Smooth muscle cell (in vitro differentiated cells): Measurements from ENCODE around the gene PHACTR3. TPM values are rescaled to one million over a fixed set of nuclear protein-coding genes. Genes with fewer than 3 reads are reported as not detected.

Source experiments
- DNase-seq: peaks from one replicate; lab custom pipeline; 2025; ENCODE audit not compliant: unreplicated experiment; lab: John Stamatoyannopoulos, UW
- H2AFZ ChIP-seq: fragments of 200-600 bp; sonication (generic); 2 replicates; pipeline ENCODE4 v1.6.0; 2016; ENCODE audit warnings: antibody characterized with exemption, low read depth, mild to moderate bottlenecking
- H3F3A ChIP-seq: fragments of 200-600 bp; sonication (generic); 2 replicates; pipeline ENCODE4 v1.6.0; 2017; ENCODE audit warnings: antibody characterized with exemption, low read depth
- H3K27ac ChIP-seq: fragments of 200-600 bp; sonication (generic); 2 replicates; pipeline ENCODE4 v1.5.1; 2016; ENCODE audit warnings: low read depth, mild to moderate bottlenecking
- H3K27me3 ChIP-seq: fragments of 200-600 bp; sonication (generic); 2 replicates; pipeline ENCODE4 v1.6.1; 2016; ENCODE audit warnings: low read depth, mild to moderate bottlenecking
- H3K36me3 ChIP-seq: fragments of 200-600 bp; sonication (generic); 2 replicates; pipeline ENCODE4 v1.5.1; 2016; ENCODE audit warnings: low read depth
- H3K4me1 ChIP-seq: fragments of 200-600 bp; sonication (generic); 2 replicates; pipeline ENCODE4 v1.5.1; 2016; ENCODE audit warnings: low read depth
- H3K4me2 ChIP-seq: fragments of 200-600 bp; sonication (generic); 2 replicates; pipeline ENCODE4 v1.6.0; 2016; ENCODE audit warnings: mild to moderate bottlenecking
- H3K4me3 ChIP-seq: fragments of 200-600 bp; sonication (generic); 2 replicates; pipeline ENCODE4 v1.5.1; 2016; ENCODE audit warnings: mild to moderate bottlenecking
- H3K79me2 ChIP-seq: fragments of 200-600 bp; sonication (generic); 2 replicates; pipeline ENCODE4 v1.6.0; 2016; ENCODE audit warnings: low read depth, mild to moderate bottlenecking
- H3K9ac ChIP-seq: fragments of 200-600 bp; sonication (generic); 2 replicates; pipeline ENCODE4 v1.6.0; 2016; ENCODE audit warnings: low read depth
- H3K9me3 ChIP-seq: fragments of 200-600 bp; sonication (generic); replicated peaks from 2 replicates; pipeline ENCODE4 v1.5.1; 2016; ENCODE audit warnings: low read depth
- H4K20me1 ChIP-seq: fragments of 200-600 bp; sonication (generic); 2 replicates; pipeline ENCODE4 v1.6.0; 2016; ENCODE audit warnings: low read depth
- CTCF ChIP-seq: fragments of 200-600 bp; sonication (generic); IDR thresholded peaks from 2 replicates; pipeline ENCODE4 v1.5.1; 2017; ENCODE audit warnings: borderline replicate concordance, mild to moderate bottlenecking, antibody characterized with exemption; ENCODE audit not compliant: insufficient read depth, poor library complexity, severe bottlenecking
- WGBS: methylation state at CpG from one replicate; pipeline ENCODE4 v1.1.7; 2016; ENCODE audit warnings: low lambda C conversion rate; 5-methylcytosine and 5-hydroxymethylcytosine counted together
- polyA plus RNA-seq: library from polyadenylated mRNA; unstranded; fragments of >200 nt; fragmentation: Nextera tagmentation; extraction: Ambion mirVana; gene quantifications from 2 replicates; pipeline ENCODE4 v1.2.1, GENCODE V29; 2016
- total RNA-seq: library from RNA; depleted of rRNA; stranded (reverse); fragments of >200 nt; gene quantifications from 2 replicates; pipeline ENCODE4 v1.2.3, GENCODE V29; 2014

PHACTR3 gene
- total and polyA plus RNA-seq, 2 experiments from 2014 or later, result 0.76 to 2.6 TPM

DNA sequence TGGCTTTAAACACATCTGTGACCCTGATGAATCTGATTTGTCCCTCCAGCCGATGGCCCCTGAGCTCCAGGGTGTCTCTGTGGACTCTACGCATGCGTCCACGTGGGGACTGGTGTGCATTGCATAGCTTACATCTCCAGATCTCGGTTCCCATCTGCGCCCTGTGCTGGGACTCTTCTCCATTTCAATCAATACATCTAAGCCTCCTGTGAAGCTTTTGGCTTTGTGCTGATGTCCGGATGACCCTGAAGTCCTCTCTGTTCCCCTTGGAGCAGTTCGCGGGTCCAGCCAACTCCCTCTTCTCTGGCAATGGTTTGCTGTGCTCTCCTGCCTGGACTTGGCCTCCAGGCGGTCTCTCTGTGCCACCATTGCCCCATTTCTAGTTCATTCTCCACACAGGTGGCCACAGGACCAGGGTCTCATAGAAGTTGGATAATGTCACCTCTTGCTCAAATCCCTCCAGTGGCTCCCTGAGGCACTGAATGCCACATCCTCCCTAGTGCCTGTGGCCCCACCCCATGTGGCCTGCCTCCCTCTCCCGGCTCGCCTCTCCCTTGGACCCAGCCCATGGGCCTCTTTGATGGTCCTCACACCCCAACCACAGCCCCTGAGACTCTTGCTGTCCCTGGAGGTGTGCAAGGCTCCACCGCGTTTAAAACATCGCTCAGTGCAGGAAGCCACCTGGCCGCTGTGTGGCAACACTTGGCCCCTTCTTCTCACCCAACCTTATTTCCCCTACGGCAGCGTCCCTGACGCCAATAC, 173.7 kb downstream of the PHACTR3 start:
- Histone ChIP-seq H3F3A (no peaks in the 10 kb centered on the region), H3K4me3 (no peak overlapping the region), H4K20me1 (no peaks in the 10 kb centered on the region), H3K4me2 (no peak overlapping the region), H3K36me3 (no peaks in the 10 kb centered on the region), H3K27ac (no peak overlapping the region), H3K79me2 (no peaks in the 10 kb centered on the region), H3K9ac (no peak overlapping the region), H3K9me3 (no peaks in the 10 kb centered on the region), H2AFZ (no peak overlapping the region), H3K27me3 (no peaks in the 10 kb centered on the region), H3K4me1 (no peaks in the 10 kb centered on the region)
- WGBS, result 88% methylated on average over 19 of the region's 19 CpGs
- TF ChIP-seq CTCF, result no peak
- DNase-seq, result no peak

- Histone ChIP-seq H3K4me1 (no peaks in the 10 kb centered on the region), H3K27me3 (no peaks in the 10 kb centered on the region), H3K4me3 (no peak overlapping the region), H4K20me1 (no peaks in the 10 kb centered on the region), H3K9me3 (no peaks in the 10 kb centered on the region), H3K79me2 (no peaks in the 10 kb centered on the region), H3K4me2 (no peak overlapping the region), H3K36me3 (no peaks in the 10 kb centered on the region), H3K27ac (no peak overlapping the region), H3K9ac (no peak overlapping the region), H2AFZ (no peak overlapping the region), H3F3A (no peaks in the 10 kb centered on the region)
- DNase-seq, result no peak
- WGBS, result 83% methylated on average over 12 of the region's 12 CpGs
- TF ChIP-seq CTCF, result no peak
Observed at GRCh38 chr20:59778615-59779200, 174.4 kb downstream of the PHACTR3 start.

- H3K79me2 ChIP-seq, result no peaks in the 10 kb centered on the region
- H3K36me3 ChIP-seq, result no peaks in the 10 kb centered on the region
- H3K4me3 ChIP-seq, result no peak overlapping the region
- no peak for TF ChIP-seq CTCF
- no peak overlapping the region for H3K27ac ChIP-seq
- 64% methylated on average over 10 of the region's 10 CpGs for WGBS
- no peaks in the 10 kb centered on the region for H3K4me1 ChIP-seq
- DNase-seq, result no peak
- H4K20me1 ChIP-seq, result no peaks in the 10 kb centered on the region
- H2AFZ ChIP-seq, result no peak overlapping the region
- no peak overlapping the region for H3K4me2 ChIP-seq
- H3K9ac ChIP-seq, result no peak overlapping the region
- no peaks in the 10 kb centered on the region for H3K27me3 ChIP-seq
- H3K9me3 ChIP-seq, result no peaks in the 10 kb centered on the region
- no peaks in the 10 kb centered on the region for H3F3A ChIP-seq
Observed at GRCh38 chr20:59779656-59780380, 175.5 kb downstream of the PHACTR3 start.
